HCT116 (cell line): ENCODE results near the gene FOXN3.

ENCODE experiments used
- CEBPB ChIP-seq: IDR thresholded peaks from 2 replicates; pipeline ENCODE4 v1.6.1; 2012; ENCODE audit warnings: low read depth
- EZH2 ChIP-seq: fragments of 200-600 bp; sonication (generic); IDR thresholded peaks from 2 replicates; pipeline ENCODE4 v1.6.1; 2017; ENCODE audit warnings: antibody characterized with exemption, mixed run types
- JUND ChIP-seq: IDR thresholded peaks from 2 replicates; pipeline ENCODE4 v1.6.1; 2012
- POLR2A ChIP-seq: IDR thresholded peaks from 2 replicates; pipeline ENCODE4 v1.7.0; 2011; ENCODE audit warnings: borderline replicate concordance; ENCODE audit not compliant: insufficient read depth, insufficient read length; ENCODE audit errors: extremely low read depth
- POLR2AphosphoS5 ChIP-seq: IDR thresholded peaks from 2 replicates; pipeline ENCODE4 v1.6.1; 2011; ENCODE audit warnings: mild to moderate bottlenecking, low read depth, low read length, moderate library complexity
- SIN3A ChIP-seq: IDR thresholded peaks from 2 replicates; pipeline ENCODE4 v1.6.1; 2012; ENCODE audit warnings: low read depth
- YY1 ChIP-seq: IDR thresholded peaks from 2 replicates; pipeline ENCODE4 v1.6.1; 2011; ENCODE audit warnings: low read length, low read depth, moderate library complexity, mild to moderate bottlenecking; ENCODE audit not compliant: insufficient replicate concordance; ENCODE audit errors: extremely low read depth
- TF ChIP-seq, protein P1 (sequence below), 3 experiments: fragments of 200-600 bp in 1 of 3; sonication (generic) in 1 of 3; IDR thresholded peaks in 2 of 3; conservative IDR thresholded peaks in 1 of 3; 2 replicates each; pipeline ENCODE4 v1.5.1; 2012 to 2017; ENCODE audit warnings: low read depth in 2 of 3, low read length in 2 of 3, antibody characterized with exemption in 1 of 3, borderline replicate concordance in 1 of 3, control low read depth in 1 of 3, mild to moderate bottlenecking in 1 of 3, mixed read lengths in 1 of 3, mixed run types in 1 of 3, moderate library complexity in 1 of 3; ENCODE audit not compliant: insufficient read depth in 1 of 3
- TF ChIP-seq, protein P2 (sequence below): IDR thresholded peaks from 2 replicates; pipeline ENCODE4 v1.6.1; 2012

- TF ChIP-seq EZH2 = no peak
- no peak for TF ChIP-seq POLR2A
- no peak for TF ChIP-seq CEBPB
- TF ChIP-seq YY1 = no peak
- TF ChIP-seq, protein P1, sequence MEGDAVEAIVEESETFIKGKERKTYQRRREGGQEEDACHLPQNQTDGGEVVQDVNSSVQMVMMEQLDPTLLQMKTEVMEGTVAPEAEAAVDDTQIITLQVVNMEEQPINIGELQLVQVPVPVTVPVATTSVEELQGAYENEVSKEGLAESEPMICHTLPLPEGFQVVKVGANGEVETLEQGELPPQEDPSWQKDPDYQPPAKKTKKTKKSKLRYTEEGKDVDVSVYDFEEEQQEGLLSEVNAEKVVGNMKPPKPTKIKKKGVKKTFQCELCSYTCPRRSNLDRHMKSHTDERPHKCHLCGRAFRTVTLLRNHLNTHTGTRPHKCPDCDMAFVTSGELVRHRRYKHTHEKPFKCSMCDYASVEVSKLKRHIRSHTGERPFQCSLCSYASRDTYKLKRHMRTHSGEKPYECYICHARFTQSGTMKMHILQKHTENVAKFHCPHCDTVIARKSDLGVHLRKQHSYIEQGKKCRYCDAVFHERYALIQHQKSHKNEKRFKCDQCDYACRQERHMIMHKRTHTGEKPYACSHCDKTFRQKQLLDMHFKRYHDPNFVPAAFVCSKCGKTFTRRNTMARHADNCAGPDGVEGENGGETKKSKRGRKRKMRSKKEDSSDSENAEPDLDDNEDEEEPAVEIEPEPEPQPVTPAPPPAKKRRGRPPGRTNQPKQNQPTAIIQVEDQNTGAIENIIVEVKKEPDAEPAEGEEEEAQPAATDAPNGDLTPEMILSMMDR (IDR thresholded peaks at IDR 0.05 in 2 of 3, conservative IDR thresholded peaks at IDR 0.05 in 1 of 3; ENCODE audit: borderline replicate concordance in 1 of 3, insufficient read depth in 1 of 3, low read depth in 2 of 3, low read length in 2 of 3) = no peak
- TF ChIP-seq POLR2AphosphoS5 = no peak
- TF ChIP-seq, protein P2, sequence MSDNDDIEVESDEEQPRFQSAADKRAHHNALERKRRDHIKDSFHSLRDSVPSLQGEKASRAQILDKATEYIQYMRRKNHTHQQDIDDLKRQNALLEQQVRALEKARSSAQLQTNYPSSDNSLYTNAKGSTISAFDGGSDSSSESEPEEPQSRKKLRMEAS = no peak
- TF ChIP-seq JUND = no peak
- TF ChIP-seq SIN3A = no peak
Measured at GRCh38 chr14:89144066-89144465, 273.0 kb downstream of the FOXN3 start.
